ENCODE data around the gene DNMT3L.
"Not testable (repeated sequence)": the region's sequence is repeated elsewhere in the genome, so short reads cannot be mapped to it uniquely, and the experiment has no call there.

Gene DNMT3L

DNA sequence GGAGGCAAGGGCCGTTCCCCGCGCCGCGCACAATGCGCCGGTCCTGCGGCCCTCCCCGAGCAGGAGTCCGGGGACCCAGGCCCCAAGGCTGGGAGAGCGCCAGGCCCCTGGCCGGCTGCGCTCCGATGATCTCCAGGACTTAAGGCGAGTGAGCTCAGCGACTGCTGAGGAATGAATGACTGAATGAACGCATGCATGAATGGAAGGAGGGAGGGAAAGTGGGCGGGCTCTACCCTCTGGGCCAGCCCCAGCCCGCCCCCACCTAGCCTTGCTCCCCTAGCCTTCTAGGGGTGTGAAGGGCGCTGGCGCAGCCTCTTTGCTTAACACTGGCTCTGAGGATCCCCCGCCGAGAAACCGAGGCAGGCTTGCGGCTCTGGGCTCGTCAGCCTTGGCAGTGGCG, 20.4 kb downstream of the DNMT3L start:
- H3K9ac ChIP-seq (ENCODE audit: low read length); H3K4me3 ChIP-seq (ENCODE audit: low read depth, low read length, poor library complexity, severe bottlenecking); H3K36me3 ChIP-seq (ENCODE audit: insufficient read depth, low read length); H3K79me2 ChIP-seq (ENCODE audit: insufficient read depth, low read length); H4K20me1 ChIP-seq (ENCODE audit: insufficient read depth, low read length); H3K27me3 ChIP-seq (ENCODE audit: insufficient read depth, low read length); H3K4me2 ChIP-seq (ENCODE audit: low read length); H2AFZ ChIP-seq (ENCODE audit: low read length); H3F3A ChIP-seq (ENCODE audit: insufficient read depth, low read length); H3K4me1 ChIP-seq (ENCODE audit: insufficient read depth, low read length, severe bottlenecking); H3K9me3 ChIP-seq (ENCODE audit: low read length); H3K27ac ChIP-seq (ENCODE audit: low read depth, low read length, poor library complexity, severe bottlenecking); H3K9me2 ChIP-seq (ENCODE audit: low read depth, low read length): not testable (repeated sequence)

DNA sequence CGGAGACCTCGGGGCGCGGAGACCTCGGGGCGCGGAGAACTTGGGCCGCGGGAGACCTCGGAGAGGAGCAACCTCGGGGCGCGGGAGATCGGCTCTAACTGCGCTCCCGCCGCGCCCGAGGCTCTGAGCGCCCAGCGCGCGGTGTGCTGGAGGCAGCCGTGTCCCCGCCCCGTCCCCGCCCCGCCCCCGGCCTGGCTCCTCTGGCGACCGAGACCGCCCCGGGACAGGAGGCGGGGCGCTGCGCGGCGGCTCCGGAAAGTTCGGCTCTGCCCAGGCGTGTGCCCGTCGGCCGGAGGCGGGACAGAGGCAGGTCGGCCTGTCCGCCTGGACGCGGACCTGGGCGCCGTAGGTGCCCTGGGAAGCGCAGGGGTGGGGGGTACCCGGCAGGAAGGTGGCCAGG, 20.9 kb downstream of the DNMT3L start, which contains the start of gene ICOSLG:
ICOSLG (minus strand) TSS at position 102 of the 400 bp plus-strand sequence. CDS start 126 bp downstream, outside the sequence.
- H3K4me1 ChIP-seq (ENCODE audit: insufficient read depth, low read length, severe bottlenecking); H3K9me2 ChIP-seq (ENCODE audit: low read depth, low read length); H2AFZ ChIP-seq (ENCODE audit: low read length); H3K9me3 ChIP-seq (ENCODE audit: low read length); H3K36me3 ChIP-seq (ENCODE audit: insufficient read depth, low read length); H3F3A ChIP-seq (ENCODE audit: insufficient read depth, low read length); H3K27ac ChIP-seq (ENCODE audit: low read depth, low read length, poor library complexity, severe bottlenecking); H3K4me2 ChIP-seq (ENCODE audit: low read length); H3K79me2 ChIP-seq (ENCODE audit: insufficient read depth, low read length); H3K9ac ChIP-seq (ENCODE audit: low read length); H4K20me1 ChIP-seq (ENCODE audit: insufficient read depth, low read length); H3K4me3 ChIP-seq (ENCODE audit: low read depth, low read length, poor library complexity, severe bottlenecking); H3K27me3 ChIP-seq (ENCODE audit: insufficient read depth, low read length): not testable (repeated sequence)

DNA sequence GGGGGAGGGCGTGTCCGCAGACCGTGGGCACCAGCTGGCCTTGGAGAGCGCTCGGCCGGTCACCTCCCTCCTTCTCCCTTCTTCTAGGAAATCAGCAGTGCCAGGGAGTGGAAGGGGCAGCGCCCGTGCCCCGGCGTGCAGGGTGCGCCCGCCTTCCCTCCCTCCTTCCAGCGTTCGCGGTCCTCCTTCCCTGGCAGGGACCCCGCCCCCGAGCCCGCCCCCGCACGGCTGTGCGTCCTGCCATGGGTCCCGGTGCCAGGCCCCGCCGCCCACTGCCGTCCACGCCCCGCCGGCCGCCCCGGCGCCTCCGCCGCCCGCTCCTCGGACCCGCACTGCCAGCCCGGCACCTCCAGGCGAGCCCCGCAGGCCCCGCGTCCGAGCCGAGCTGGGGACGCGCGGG, 21.3 kb downstream of the DNMT3L start:
- not testable (repeated sequence) for H3K9me3 ChIP-seq (ENCODE audit: low read length); H3K4me3 ChIP-seq (ENCODE audit: low read depth, low read length, poor library complexity, severe bottlenecking); H3K9me2 ChIP-seq (ENCODE audit: low read depth, low read length); H3K9ac ChIP-seq (ENCODE audit: low read length); H3K4me1 ChIP-seq (ENCODE audit: insufficient read depth, low read length, severe bottlenecking); H3K79me2 ChIP-seq (ENCODE audit: insufficient read depth, low read length); H3K27ac ChIP-seq (ENCODE audit: low read depth, low read length, poor library complexity, severe bottlenecking); H3K36me3 ChIP-seq (ENCODE audit: insufficient read depth, low read length); H4K20me1 ChIP-seq (ENCODE audit: insufficient read depth, low read length); H3F3A ChIP-seq (ENCODE audit: insufficient read depth, low read length); H3K27me3 ChIP-seq (ENCODE audit: insufficient read depth, low read length); H2AFZ ChIP-seq (ENCODE audit: low read length); H3K4me2 ChIP-seq (ENCODE audit: low read length)

DNA sequence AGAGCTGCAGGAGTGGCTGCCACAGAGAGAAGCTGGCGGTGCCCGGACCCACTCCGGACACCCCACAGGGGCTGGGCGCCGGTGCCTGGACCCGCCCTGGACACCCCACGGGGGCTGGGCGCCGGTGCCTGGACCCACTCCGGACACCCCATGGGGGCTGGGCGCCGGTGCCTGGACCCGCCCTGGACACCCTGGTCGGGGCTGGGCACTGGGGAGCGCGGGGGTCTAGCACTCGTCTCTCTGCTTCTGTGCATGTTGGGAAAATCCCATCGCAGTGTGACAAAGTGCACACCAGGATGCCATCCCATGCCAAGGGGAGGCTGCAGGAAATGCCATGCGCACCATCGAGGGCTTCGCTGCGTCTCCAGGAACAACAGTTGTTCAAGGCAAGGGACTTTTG, 32.1 kb downstream of the DNMT3L start:
- H3K9ac ChIP-seq (ENCODE audit: low read length); H3F3A ChIP-seq (ENCODE audit: insufficient read depth, low read length); H4K20me1 ChIP-seq (ENCODE audit: insufficient read depth, low read length); H3K27me3 ChIP-seq (ENCODE audit: insufficient read depth, low read length); H3K4me2 ChIP-seq (ENCODE audit: low read length); H3K36me3 ChIP-seq (ENCODE audit: insufficient read depth, low read length); H3K4me3 ChIP-seq (ENCODE audit: low read depth, low read length, poor library complexity, severe bottlenecking); H3K9me2 ChIP-seq (ENCODE audit: low read depth, low read length); H2AFZ ChIP-seq (ENCODE audit: low read length); H3K79me2 ChIP-seq (ENCODE audit: insufficient read depth, low read length); H3K27ac ChIP-seq (ENCODE audit: low read depth, low read length, poor library complexity, severe bottlenecking); H3K9me3 ChIP-seq (ENCODE audit: low read length); H3K4me1 ChIP-seq (ENCODE audit: insufficient read depth, low read length, severe bottlenecking): not testable (repeated sequence)

DNA sequence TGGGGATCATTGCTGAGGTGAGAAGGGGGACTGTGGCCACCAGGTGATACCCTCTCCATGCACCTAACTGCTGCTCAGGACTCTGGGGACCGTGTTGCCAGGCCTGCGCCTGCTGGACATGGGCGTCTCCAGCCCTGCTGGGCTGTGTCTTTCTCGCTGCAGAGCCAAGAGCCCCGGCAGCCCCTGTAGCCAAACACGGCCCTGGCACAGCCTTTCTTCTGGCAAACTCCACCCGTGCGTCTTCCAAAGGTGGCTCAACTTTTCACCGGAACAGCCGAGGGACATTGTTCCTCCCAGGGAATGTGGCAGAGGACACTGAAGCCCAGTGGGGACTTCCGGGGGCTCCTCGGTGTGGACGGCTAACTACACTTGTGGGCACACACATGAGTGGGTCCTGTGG, 33.6 kb downstream of the DNMT3L start:
- not testable (repeated sequence) for H4K20me1 ChIP-seq (ENCODE audit: insufficient read depth, low read length)

DNA sequence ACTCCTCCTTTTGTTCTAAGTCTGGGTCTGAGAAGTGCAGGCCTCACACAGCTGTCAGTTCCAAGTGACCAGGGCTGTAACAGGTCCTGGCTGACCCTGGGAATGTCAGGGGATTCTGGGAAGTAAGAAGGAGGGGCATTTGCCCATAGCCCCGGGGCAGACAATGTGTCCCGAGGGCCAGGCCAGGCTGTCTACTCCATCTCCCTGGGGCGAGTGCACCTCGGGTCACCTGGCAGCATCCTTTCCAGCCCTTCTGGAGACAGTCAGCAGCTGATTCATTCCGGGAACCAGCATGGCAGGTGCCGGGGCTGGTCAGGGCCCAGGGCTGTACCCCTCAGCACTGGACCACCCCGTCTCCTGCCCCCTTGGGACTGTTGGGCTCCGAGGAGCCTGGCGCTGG, 34.1 kb downstream of the DNMT3L start:
- not testable (repeated sequence) for H3K4me3 ChIP-seq (ENCODE audit: low read depth, low read length, poor library complexity, severe bottlenecking); H3K4me1 ChIP-seq (ENCODE audit: insufficient read depth, low read length, severe bottlenecking); H3K4me2 ChIP-seq (ENCODE audit: low read length); H3K27me3 ChIP-seq (ENCODE audit: insufficient read depth, low read length); H3K9ac ChIP-seq (ENCODE audit: low read length); H4K20me1 ChIP-seq (ENCODE audit: insufficient read depth, low read length); H3K9me2 ChIP-seq (ENCODE audit: low read depth, low read length); H3K27ac ChIP-seq (ENCODE audit: low read depth, low read length, poor library complexity, severe bottlenecking); H3K79me2 ChIP-seq (ENCODE audit: insufficient read depth, low read length); H3F3A ChIP-seq (ENCODE audit: insufficient read depth, low read length); H2AFZ ChIP-seq (ENCODE audit: low read length); H3K9me3 ChIP-seq (ENCODE audit: low read length); H3K36me3 ChIP-seq (ENCODE audit: insufficient read depth, low read length)

More for the DNA sequence above, 33.6 kb downstream of the DNMT3L start:
- not testable (repeated sequence) for H3K36me3 ChIP-seq (ENCODE audit: insufficient read depth, low read length); H3K27ac ChIP-seq (ENCODE audit: low read depth, low read length, poor library complexity, severe bottlenecking); H3F3A ChIP-seq (ENCODE audit: insufficient read depth, low read length); H3K9ac ChIP-seq (ENCODE audit: low read length); H2AFZ ChIP-seq (ENCODE audit: low read length); H3K4me3 ChIP-seq (ENCODE audit: low read depth, low read length, poor library complexity, severe bottlenecking); H3K4me1 ChIP-seq (ENCODE audit: insufficient read depth, low read length, severe bottlenecking); H3K27me3 ChIP-seq (ENCODE audit: insufficient read depth, low read length); H3K4me2 ChIP-seq (ENCODE audit: low read length); H3K9me3 ChIP-seq (ENCODE audit: low read length); H3K9me2 ChIP-seq (ENCODE audit: low read depth, low read length); H3K79me2 ChIP-seq (ENCODE audit: insufficient read depth, low read length)

DNA sequence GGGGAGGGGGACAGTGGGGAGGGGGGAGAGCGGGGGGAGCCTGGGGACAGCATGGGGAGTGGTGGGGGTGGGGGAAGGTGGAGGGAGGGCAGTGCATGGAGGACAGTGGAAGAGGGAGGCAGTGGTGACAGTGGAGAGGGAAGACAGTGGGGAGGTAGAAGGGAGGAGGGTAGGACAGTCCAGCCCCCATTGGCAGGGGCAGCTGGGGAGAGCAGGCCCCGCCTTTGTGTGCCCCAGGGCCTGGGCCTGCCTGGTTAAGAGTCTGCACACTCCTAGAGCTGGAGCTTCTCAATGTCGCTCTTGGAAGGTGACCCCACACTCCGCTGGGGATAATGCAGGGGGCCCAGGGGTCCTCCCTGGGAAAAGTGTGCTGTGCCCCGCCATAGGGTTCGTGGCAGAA, 36.1 kb downstream of the DNMT3L start:
- not testable (repeated sequence) for H3K9me3 ChIP-seq (ENCODE audit: low read length); H3K4me1 ChIP-seq (ENCODE audit: insufficient read depth, low read length, severe bottlenecking); H3K36me3 ChIP-seq (ENCODE audit: insufficient read depth, low read length); H3K9me2 ChIP-seq (ENCODE audit: low read depth, low read length); H3K79me2 ChIP-seq (ENCODE audit: insufficient read depth, low read length); H3K27ac ChIP-seq (ENCODE audit: low read depth, low read length, poor library complexity, severe bottlenecking); H3F3A ChIP-seq (ENCODE audit: insufficient read depth, low read length); H3K4me3 ChIP-seq (ENCODE audit: low read depth, low read length, poor library complexity, severe bottlenecking); H3K4me2 ChIP-seq (ENCODE audit: low read length); H2AFZ ChIP-seq (ENCODE audit: low read length); H3K27me3 ChIP-seq (ENCODE audit: insufficient read depth, low read length); H4K20me1 ChIP-seq (ENCODE audit: insufficient read depth, low read length); H3K9ac ChIP-seq (ENCODE audit: low read length)

DNA sequence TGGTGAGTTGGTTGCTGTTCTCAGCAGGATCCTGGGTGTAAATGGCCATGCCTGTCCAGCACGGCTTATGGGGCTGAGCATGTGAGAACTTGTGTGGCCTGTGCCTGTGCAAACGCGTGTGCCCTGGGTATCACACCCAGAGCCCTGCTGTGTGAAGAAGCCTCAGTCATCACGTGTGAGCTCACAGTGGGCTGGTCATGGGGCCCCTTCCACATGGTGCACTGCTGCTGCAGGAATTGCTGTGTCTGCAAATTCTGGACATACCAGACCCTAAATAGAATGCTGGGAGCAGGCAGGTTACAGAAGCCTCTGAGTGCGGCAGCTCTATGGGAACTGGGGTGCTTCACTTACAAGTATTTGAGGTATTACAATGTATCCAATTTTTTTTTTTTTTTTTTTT, 38.4 kb downstream of the DNMT3L start:
- not testable (repeated sequence) for H4K20me1 ChIP-seq (ENCODE audit: insufficient read depth, low read length); H3K9me3 ChIP-seq (ENCODE audit: low read length); H3F3A ChIP-seq (ENCODE audit: insufficient read depth, low read length); H3K27me3 ChIP-seq (ENCODE audit: insufficient read depth, low read length); H3K79me2 ChIP-seq (ENCODE audit: insufficient read depth, low read length); H3K9ac ChIP-seq (ENCODE audit: low read length); H3K4me2 ChIP-seq (ENCODE audit: low read length); H3K27ac ChIP-seq (ENCODE audit: low read depth, low read length, poor library complexity, severe bottlenecking); H3K4me1 ChIP-seq (ENCODE audit: insufficient read depth, low read length, severe bottlenecking); H2AFZ ChIP-seq (ENCODE audit: low read length); H3K36me3 ChIP-seq (ENCODE audit: insufficient read depth, low read length); H3K9me2 ChIP-seq (ENCODE audit: low read depth, low read length); H3K4me3 ChIP-seq (ENCODE audit: low read depth, low read length, poor library complexity, severe bottlenecking)

Data from OCI-LY1 (cell line).